Lung (tissue), 12 donors: ENCODE data around the gene TMEM60. TPM values are rescaled to one million over a fixed set of nuclear protein-coding genes. Genes with fewer than 3 reads are reported as not detected.

ENCODE experiments used
- ATAC-seq: fragments of 200-7000 bp; cut with Tn5 transposase; one replicate; pipeline ENCODE4 v1.9.1; 2020; ENCODE audit warnings: moderate number of reproducible peaks; ENCODE audit not compliant: insufficient read depth, low FRiP score
- DNase-seq, 3 donors: peaks; one replicate each; pipeline ENCODE4 v3.0.0-alpha.2; 2013 to 2017
- H3K27ac ChIP-seq, 2 donors: one replicate each; pipeline ENCODE4 v1.5.1; 2013; ENCODE audit warnings: mild to moderate bottlenecking in 2 of 2, moderate library complexity in 2 of 2, control low read depth in 1 of 2, inconsistent platforms in 1 of 2, low read depth in 1 of 2, low read length in 1 of 2
- H3K27me3 ChIP-seq, 3 donors: one replicate each; pipeline ENCODE4 v1.5.1; 2013; ENCODE audit warnings: low read length in 2 of 3; ENCODE audit not compliant: control insufficient read depth in 3 of 3, insufficient read depth in 3 of 3
- H3K36me3 ChIP-seq, 4 donors: one replicate each; pipeline ENCODE4 v1.5.1; 2013; ENCODE audit warnings: low read length in 4 of 4, mild to moderate bottlenecking in 1 of 4, moderate library complexity in 1 of 4; ENCODE audit not compliant: control insufficient read depth in 4 of 4, insufficient read depth in 4 of 4
- H3K4me1 ChIP-seq, 5 donors: one replicate each; pipeline ENCODE4 v1.5.1; 2013; ENCODE audit warnings: low read length in 5 of 5, mild to moderate bottlenecking in 2 of 5, moderate library complexity in 1 of 5; ENCODE audit not compliant: control insufficient read depth in 5 of 5, insufficient read depth in 5 of 5
- H3K4me3 ChIP-seq: one replicate; pipeline ENCODE4 v1.5.1; 2013; ENCODE audit warnings: mild to moderate bottlenecking, control low read depth, moderate library complexity
- H3K9ac ChIP-seq, 2 donors: one replicate each; pipeline ENCODE4 v1.5.1; 2013; ENCODE audit warnings: low read length in 2 of 2, control low read depth in 1 of 2; ENCODE audit not compliant: insufficient read depth in 1 of 2
- H3K9me3 ChIP-seq, 4 donors: one replicate each; pipeline ENCODE4 v1.5.1; 2013; ENCODE audit warnings: low read length in 3 of 4, mild to moderate bottlenecking in 1 of 4, moderate library complexity in 1 of 4; ENCODE audit not compliant: control insufficient read depth in 4 of 4, insufficient read depth in 3 of 4
- CTCF ChIP-seq: IDR thresholded peaks from 2 replicates; pipeline ENCODE4 v1.5.1; 2012; ENCODE audit warnings: mild to moderate bottlenecking; ENCODE audit errors: control extremely low read depth, extremely low read depth
- WGBS, 2 donors: extraction: QIAGEN DNeasy Blood & Tissue Kit; methylation state at CpG; one replicate each; pipeline ENCODE4 v1.1.7; 2013; 5-methylcytosine and 5-hydroxymethylcytosine counted together
- polyA plus RNA-seq, 2 donors: library from polyadenylated mRNA; stranded (reverse); fragments of 200-250 nt; gene quantifications; one replicate each; pipeline ENCODE4 v1.2.1, GENCODE V29; 2013
- total RNA-seq, 2 donors: library from RNA; depleted of rRNA in 1 of 2; stranded (reverse); fragments of >200 nt in 1 of 2; gene quantifications; one replicate each; pipeline ENCODE4 v1.2.1, GENCODE V29; 2014 to 2021
- donor health status: control.
- donor health status: control.
- donor health status: Bipolar disorder and iron deficiency.
- donor health status: healthy.
- donor health status: DM: yes; HTN: yes; CAD: no.

Gene TMEM60
- total and polyA plus RNA-seq, 4 donors: 12.2 to 46.4 (median 19.6) TPM

GRCh38 chr7:77745746-77746145 is 52.5 kb downstream of the TMEM60 start:
- Histone ChIP-seq H3K36me3 (peaks cover 0 to 8% (median 4%) of the 10 kb centered on the region in 4 donors), H3K27me3 (no peaks in the 10 kb centered on the region), H3K4me3 (no peak overlapping the region), H3K4me1 (peaks cover 0 to 4% (median 0%) of the 10 kb centered on the region in 5 donors), H3K27ac (no peak overlapping the region), H3K9ac (no peak overlapping the region), H3K9me3 (no peaks in the 10 kb centered on the region)
- ATAC-seq (no peak), DNase-seq (no peak)
- 96 to 97% methylated on average over 4 of the region's 4 CpGs for WGBS, 2 donors
- TF ChIP-seq CTCF: no peak

Other genes with a start within 250 kb of the TMEM60 start
- gene RSBN1L, start 102.0 kb downstream of the TMEM60 start, total RNA-seq: 10 to 100 TPM; 16.8 to 53.2 TPM
- gene RSBN1L, start 102.0 kb downstream of the TMEM60 start, polyA plus RNA-seq: 1 to 10 TPM; 7.3 to 9.0 TPM
- 10 to 100 TPM; 10.2 to 37.1 TPM for gene PHTF2, start 339 bp upstream of the TMEM60 start, total RNA-seq
- 1 to 10 TPM; 5.1 to 7.2 TPM for gene PHTF2, start 339 bp upstream of the TMEM60 start, polyA plus RNA-seq